GM19035 (cell line): Measurements from ENCODE around the gene PSEN1.

Experiments
- ATAC-seq: cut with Tn5 transposase; IDR thresholded peaks from one replicate; pipeline ENCODE4 v1.9.1; 2021; ENCODE audit not compliant: unreplicated experiment

PSEN1 gene

GRCh38 chr14:73237786-73238423 is 101.6 kb downstream of the PSEN1 start:
- no peak for ATAC-seq

DNA sequence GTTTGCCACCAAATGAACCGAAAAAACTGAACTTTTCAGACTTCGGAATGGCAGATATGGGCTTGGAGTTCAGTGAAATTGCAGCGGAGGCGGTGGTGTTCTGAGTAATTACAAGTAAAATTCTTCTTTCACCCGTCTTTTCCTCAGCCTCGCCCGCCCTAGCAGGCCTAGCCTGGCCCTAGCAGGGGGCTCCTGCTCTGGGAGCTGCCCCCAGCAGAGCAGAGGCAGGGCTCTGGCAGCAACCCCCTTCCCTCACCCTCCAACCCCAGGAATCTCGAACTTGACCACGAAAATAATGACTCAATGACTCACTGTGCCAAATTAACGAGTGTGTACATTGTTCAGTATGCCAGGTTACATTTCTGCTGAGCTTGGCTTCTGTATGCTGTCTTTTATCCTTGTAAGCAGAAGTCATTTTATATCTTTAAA is 102.1 kb downstream of the PSEN1 start:
- no peak for ATAC-seq

- no peak for ATAC-seq
Measured at GRCh38 chr14:73238941-73239340, 102.6 kb downstream of the PSEN1 start.

- ATAC-seq = no peak
Measured at GRCh38 chr14:73239393-73240241, 103.3 kb downstream of the PSEN1 start.

DNA sequence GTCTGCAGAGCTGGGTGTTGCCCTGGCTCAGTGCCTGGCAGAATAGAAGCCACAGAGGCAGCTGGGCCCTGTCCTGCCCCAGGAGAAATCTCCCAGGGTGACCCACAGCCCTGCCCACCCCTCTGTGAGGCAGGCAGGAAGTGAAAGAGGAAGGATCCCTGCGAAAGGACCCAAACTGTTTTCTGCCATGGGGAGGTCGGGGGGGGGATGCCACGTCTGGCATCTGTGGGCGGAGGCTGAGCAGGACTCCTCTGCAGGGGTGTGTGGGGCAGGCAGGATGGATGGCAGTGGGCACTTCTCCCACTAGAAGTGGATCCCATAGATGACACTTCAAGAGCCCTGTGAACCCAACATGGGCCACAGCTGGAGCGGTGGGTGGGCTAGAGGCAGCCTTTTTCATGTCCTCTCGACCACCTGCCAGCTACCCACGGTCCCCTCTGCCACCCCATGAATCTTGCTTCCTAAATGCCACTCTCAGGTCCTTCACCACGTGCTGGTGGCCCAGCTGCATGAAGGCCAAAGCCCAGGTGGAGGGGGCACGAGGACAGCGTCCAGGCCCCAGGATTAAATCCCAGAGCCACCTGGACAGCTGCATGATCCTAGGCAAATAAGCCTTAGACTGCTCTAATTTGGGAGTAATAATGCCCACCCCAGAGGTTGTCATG is 104.6 kb downstream of the PSEN1 start:
- ATAC-seq = no peak

DNA sequence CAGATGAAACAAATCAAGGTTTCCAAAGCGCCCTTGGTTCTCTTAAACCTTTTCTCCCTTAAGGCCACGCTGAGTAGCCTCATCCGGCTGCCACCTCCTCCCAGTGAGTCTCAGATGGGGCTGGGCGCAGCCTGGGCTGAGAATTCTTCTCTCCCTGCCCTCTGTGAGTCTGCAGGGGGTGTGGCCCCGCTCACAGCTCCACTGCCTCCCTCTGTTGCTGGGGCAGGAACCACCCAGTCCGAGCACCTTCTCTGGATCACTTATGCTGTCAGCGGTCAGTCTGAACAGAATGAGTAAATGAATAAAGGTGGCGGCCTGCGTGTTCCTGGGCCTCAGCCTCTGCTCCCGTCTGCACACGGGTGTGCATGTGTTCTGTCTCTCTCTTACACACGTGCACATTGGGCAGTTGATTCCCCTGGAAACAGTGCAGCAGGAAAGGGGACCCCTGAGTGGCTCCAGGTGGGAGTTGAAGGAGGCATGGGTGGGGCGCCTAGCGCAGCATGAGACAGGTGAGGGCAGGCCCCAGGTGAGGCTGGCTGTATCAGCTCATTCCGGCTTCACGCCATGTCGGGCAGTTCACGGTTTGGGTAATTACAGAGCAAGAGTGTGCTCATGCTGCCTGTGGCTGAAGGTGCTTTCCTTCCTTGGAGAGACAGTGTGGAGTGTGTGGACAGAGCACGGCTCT is 105.3 kb downstream of the PSEN1 start:
- ATAC-seq = no peak

- ATAC-seq = no peak
Measured at GRCh38 chr14:73242357-73242901, 106.1 kb downstream of the PSEN1 start.

GRCh38 chr14:73243341-73243740 is 107.0 kb downstream of the PSEN1 start:
- ATAC-seq = no peak

DNA sequence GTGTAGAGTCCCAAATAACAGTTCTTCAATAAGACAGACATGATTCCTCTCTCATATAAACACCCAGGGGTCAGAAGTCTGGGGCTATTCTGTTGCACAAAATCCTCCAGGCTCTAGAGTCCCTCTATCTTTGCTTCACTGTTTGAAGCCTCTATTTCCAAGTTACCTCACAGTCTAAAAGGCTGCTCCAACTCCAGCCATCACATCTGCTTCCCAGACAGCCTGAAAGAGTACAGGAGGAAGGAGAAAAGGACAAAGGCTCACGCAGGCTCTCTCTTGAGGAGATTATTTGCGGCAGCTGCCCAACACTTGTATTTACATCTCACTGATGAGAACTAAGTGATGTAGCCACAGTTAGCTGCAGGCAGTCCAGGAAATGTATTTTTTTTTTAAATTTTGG is 107.4 kb downstream of the PSEN1 start:
- no peak for ATAC-seq

- ATAC-seq = no peak
Measured at GRCh38 chr14:73244541-73245290, 108.4 kb downstream of the PSEN1 start.

DNA sequence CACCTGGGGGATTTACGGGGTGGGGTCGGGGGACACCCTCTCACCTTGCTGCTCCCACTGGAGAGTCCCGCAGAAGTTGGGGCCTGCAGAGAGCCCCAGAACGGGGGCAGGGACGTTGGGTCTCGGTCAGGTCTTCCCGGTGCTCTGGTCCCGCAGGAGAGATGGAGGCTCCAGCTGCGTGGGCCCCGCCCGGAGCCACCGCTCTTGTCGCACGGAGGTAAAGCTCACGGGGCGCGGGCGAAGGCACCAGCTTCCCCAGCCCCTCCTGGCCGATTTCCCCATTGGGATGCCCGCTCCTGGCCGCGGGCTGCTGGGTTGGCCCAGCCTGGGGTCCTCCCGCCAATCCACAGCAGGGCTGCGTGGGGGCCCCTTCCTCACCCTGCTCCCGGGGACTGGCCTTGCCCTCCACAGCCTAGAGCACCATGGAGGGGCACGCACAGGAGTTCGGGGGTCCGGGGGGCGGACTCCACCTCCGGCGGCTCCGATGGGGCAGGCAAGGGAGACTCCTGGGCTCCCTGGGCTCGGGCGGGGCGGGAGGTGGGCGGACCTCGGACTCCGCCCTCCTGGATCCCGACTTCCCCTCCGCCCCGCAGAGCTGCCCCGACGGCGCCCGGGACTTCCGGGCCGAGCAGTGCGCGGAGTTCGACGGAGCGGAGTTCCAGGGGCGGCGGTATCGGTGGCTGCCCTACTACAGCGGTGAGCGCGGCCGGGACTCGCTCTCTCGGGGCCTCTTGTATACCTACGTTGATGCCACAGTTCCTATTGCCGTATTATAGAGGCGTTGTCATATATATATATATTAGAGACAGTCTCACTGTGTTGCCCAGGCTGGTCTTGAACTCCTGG is 109.4 kb downstream of the PSEN1 start:
- ATAC-seq = peak; percentile 52

DNA sequence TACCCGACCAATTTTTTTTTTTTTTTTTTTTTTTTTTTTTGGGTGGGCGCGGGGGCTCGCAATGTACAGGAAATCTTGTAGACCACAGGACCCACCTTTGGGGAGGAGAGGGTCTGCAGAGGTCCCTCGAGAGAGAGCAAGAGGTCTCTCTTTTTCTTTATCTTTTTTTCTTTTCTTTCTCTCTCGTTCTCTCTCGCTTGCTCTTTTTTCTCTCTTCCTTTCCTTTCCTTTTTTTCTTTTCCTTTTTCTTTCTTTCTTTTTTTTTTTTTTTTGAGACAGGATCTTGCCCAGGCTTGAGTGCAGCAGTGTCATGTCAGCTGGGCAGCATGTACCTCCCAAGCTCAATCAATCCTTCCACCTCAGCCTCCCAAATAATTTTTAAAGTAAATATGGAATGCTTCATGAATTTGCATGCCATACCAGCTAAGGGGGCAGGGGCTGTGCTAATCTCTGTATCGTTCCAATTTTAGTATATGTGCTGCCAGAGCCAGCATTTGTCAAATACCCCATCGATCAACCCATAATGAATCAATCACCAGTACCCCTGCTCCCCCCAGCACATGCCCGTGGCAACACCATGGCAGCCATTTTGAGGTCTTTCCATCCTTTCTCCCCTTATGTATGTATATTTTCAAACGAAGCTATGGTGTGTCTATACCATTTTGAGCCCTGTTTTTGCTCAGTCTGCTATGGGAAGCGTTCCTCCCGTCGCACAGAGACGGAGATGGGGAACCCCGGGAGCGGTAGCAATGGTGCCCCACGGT is 110.3 kb downstream of the PSEN1 start:
- no peak for ATAC-seq

DNA sequence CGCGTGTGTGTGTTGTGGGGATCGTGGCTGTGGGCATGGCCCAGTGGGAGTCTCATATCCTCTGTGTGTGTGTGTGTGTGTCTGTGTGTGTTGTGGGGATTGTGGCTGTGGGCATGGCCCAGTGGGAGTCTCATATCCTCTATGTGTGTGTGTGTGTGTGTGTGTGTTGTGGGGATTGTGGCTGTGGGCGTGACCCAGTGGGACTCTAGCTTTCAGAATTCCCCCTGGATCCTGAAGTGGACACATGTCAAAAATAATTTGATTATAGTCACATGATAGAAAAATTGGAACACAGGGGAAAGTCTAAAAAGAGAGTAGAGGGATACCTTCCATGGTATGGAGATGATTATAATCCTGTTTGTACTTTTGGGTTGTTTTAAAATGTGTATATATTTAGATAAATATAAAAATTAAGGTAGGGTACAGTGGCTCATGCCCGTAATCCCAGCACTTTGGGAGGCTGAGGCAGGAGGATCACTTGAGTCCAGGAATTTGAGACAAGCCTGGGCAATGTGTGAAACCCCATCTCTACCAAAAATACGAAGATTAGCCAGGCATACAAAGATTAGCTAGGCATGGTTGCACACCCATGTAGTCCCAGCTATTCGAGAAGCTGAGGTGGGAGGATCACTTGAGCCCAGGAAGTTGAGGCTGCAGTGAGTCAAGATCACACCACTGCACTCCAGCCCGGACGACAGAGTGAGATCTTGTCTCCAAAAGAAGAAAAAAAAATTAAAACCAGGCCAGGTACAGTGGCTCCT is 112.0 kb downstream of the PSEN1 start:
- no peak for ATAC-seq

- no peak for ATAC-seq
Measured at GRCh38 chr14:73249108-73249507, 112.8 kb downstream of the PSEN1 start.

DNA sequence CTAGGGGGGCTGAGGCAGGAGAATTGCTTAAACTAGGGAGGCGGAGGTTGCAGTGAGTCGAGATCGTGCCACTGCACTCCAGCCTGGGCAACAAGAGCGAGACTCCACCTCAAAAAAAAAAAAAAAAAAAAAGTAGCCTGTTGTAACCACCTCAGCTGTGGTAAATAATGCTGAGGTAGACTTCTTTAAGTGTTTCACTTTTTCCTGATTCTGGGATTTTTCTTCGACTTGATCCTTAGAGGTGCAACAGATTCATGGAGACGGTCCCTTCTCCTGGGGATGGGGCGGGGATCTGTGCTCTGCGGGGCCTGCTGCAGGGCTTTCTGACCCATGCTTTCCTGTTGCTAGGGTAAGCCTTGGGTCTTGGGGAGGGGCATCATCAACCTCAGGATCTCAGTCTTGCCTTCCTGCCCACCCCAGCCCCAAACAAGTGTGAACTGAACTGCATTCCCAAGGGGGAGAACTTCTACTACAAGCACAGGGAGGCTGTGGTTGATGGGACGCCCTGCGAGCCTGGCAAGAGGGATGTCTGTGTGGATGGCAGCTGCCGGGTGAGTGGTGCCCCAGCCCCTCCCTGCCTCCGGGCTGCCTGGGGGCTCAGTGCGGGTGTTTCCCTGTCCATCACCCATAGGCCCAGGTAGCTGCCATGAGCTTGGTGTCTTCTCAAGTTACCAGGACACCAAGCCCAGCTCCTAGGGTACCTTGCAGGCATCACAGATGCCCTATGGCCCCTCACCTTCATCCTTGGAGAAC is 113.4 kb downstream of the PSEN1 start:
- no peak for ATAC-seq

DNA sequence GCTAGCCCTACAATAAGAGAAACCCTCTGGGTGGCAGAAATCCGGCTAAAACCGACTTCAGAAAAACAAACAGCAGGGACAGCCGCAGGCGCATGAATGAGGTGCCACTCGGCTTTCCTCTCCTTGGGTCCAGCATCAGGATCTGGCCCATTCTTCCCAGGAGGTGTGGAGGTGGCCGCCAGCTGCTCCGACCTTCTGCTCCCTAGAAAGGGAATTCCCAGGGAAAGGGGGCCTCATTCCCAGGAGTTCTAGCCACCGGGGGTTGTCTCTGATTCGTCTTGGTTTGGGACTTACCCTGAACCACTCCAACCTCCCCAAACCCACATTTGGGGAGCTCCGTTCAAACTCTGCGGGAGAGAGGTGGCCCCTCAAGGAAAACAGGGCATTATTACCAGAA is 114.0 kb downstream of the PSEN1 start:
- no peak for ATAC-seq

DNA sequence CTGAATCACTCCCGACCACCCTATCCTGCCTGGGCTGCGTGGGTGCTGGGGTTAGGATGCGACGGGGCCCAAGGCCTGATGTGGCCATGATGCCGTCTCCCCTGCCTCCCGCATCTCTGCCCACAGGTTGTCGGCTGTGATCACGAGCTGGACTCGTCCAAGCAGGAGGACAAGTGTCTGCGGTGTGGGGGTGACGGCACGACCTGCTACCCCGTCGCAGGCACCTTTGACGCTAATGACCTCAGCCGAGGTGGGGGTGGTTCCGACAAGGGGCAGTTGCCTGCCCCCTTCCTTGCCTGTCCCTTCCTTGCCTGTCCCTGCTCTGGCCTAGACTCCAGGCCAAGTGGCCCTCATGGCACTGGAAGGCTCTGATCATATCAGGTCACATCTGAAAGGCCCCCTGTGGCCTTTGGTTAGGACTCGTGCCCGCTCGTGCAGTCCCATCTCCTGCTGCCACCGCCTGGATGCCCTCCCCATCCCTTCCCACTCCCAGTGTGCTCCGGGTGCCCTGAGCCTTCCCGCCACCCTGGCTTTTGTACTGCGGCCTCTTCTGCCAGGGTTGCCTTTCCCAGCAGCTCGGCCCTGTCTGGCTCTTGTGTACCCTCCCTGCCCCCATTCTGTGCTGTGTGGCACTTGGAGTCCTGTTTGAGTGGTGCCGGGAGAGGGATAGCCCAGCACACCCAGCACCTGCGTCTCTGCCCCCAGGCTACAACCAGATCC is 114.6 kb downstream of the PSEN1 start:
- no peak for ATAC-seq
